Esophagus muscularis mucosa (tissue), 4 donors: ENCODE measurements around the gene ARFRP1.

ENCODE experiments used
- EP300 ChIP-seq: sonication (generic); formaldehyde crosslinking; IDR thresholded peaks from one replicate; pipeline ENCODE4 v1.6.1; 2017; ENCODE audit warnings: antibody characterized with exemption
- POLR2A ChIP-seq: fragments of 450-650 bp; IDR thresholded peaks from one replicate; pipeline ENCODE4 v1.6.1; 2017; ENCODE audit warnings: antibody characterized with exemption, moderate library complexity, mild to moderate bottlenecking, low read depth
- TF ChIP-seq, protein P1 (sequence below), 3 experiments: fragments of 200-600 bp in 2 of 3; fragments of 450-650 bp in 1 of 3; sonication (generic) in 2 of 3; IDR thresholded peaks; one replicate each; pipeline ENCODE4 v1.5.1; 2017 to 2019; ENCODE audit warnings: antibody characterized with exemption in 3 of 3, mild to moderate bottlenecking in 2 of 3, moderate library complexity in 1 of 3

DNA sequence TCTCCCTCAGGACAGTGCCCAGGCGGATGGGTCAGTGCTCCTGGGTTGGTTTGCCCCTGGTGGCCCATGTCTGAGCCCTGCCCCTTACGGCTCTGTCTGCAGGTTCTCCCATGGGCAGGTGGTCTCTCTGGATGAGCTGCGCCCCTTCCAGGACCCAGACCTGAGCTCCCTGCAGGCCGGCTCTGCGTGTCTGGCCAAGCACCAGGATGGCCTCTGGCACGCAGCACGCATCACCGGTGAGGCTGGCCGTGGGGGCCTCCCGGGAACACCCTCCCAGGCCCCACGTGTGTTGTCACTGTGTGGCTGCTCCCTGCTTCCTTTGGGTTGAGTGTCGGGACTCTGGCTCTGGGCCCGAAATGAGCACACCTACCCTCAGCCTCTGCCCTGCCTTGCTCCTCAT lies 25.3 kb upstream of the ARFRP1 start:
- TF ChIP-seq, protein P1, sequence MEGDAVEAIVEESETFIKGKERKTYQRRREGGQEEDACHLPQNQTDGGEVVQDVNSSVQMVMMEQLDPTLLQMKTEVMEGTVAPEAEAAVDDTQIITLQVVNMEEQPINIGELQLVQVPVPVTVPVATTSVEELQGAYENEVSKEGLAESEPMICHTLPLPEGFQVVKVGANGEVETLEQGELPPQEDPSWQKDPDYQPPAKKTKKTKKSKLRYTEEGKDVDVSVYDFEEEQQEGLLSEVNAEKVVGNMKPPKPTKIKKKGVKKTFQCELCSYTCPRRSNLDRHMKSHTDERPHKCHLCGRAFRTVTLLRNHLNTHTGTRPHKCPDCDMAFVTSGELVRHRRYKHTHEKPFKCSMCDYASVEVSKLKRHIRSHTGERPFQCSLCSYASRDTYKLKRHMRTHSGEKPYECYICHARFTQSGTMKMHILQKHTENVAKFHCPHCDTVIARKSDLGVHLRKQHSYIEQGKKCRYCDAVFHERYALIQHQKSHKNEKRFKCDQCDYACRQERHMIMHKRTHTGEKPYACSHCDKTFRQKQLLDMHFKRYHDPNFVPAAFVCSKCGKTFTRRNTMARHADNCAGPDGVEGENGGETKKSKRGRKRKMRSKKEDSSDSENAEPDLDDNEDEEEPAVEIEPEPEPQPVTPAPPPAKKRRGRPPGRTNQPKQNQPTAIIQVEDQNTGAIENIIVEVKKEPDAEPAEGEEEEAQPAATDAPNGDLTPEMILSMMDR (IDR thresholded peaks at IDR 0.05), result no peak
- TF ChIP-seq POLR2A, result no peak
- no peak for TF ChIP-seq EP300
